NCI-H82 treated with DMSO at 0.1 percent for 48 hours (cell line): Measurements from ENCODE around the gene MRPS23.

Experiments used
- DNase-seq: peaks from one replicate; lab custom pipeline; 2025; ENCODE audit not compliant: unreplicated experiment; lab: John Stamatoyannopoulos, UW

MRPS23 gene

DNA sequence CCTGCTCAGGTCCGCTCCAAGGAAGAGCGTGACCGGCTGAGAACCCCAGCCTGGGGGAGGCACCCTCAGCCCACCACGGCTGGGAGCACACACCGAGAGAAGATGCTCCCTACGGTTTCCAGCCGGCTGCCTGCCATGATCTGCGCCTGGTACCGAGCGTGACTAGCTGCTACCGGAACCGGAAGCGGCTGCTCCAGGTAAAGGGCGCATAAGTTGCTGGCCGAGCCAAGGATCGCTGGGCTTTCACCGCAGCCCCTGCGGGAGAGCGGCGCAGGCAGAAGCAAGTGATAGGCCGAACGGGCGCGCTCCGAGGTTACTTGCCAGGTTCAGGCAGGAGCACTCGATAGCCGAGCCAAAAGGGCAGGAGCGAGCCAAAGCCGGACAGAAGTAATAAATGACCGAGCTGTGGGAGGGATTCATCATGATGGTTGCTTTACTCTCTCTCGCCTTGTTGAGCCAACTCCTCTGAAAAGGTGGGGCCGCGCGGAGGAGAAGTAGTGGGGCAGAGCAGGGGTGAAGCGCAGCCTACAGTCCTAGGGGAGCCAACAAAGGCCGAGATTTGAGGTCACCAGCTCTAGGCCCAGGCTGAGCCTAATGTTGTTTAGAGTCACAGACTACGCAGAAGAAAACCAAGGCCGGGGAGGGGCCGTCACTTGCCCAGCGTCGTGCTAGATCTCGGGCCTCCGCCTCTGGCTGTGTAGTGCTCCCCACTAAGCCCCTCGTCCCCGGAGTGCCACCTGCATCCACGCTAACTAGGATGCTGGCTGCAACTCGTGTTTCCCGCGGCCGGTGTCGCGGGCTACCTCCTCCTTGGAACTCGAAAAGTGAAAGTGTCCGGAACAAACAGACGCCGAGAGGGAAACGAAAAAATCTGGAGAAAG lies at the start of gene MRPS23:
MRPS23 (minus strand) TSS at position 171 of the 881 bp plus-strand sequence; CDS start at position 137, 34 bp downstream.
- peak; percentile 93 for DNase-seq

GRCh38 chr17:57899391-57899790 lies 49.5 kb upstream of the MRPS23 start:
- no peak for DNase-seq

- DNase-seq: peak; percentile 54
These were observed 48.9 kb upstream of the MRPS23 start for GRCh38 chr17:57898487-57899311.

- no peak for DNase-seq
These were observed 45.7 kb upstream of the MRPS23 start for GRCh38 chr17:57895382-57896060.

DNA sequence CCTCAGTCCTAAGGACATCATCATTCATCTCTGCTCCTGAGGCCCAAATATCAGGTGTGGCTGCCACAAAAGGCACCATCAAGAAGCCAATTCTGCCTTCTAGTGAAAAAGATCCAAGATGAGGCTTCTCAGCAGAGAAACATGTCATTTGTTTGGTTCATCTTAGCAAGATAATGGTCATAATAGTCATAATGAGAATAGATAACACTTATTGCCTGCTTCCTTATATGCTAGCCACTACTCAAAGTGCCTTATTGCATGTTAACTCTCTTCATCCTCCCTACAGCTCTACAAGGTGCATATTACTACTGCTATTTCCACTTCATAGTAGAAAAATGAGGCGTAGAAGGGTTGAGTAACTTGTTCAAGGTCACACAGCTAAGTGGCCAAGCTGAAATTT lies 45.0 kb upstream of the MRPS23 start:
- no peak for DNase-seq

DNA sequence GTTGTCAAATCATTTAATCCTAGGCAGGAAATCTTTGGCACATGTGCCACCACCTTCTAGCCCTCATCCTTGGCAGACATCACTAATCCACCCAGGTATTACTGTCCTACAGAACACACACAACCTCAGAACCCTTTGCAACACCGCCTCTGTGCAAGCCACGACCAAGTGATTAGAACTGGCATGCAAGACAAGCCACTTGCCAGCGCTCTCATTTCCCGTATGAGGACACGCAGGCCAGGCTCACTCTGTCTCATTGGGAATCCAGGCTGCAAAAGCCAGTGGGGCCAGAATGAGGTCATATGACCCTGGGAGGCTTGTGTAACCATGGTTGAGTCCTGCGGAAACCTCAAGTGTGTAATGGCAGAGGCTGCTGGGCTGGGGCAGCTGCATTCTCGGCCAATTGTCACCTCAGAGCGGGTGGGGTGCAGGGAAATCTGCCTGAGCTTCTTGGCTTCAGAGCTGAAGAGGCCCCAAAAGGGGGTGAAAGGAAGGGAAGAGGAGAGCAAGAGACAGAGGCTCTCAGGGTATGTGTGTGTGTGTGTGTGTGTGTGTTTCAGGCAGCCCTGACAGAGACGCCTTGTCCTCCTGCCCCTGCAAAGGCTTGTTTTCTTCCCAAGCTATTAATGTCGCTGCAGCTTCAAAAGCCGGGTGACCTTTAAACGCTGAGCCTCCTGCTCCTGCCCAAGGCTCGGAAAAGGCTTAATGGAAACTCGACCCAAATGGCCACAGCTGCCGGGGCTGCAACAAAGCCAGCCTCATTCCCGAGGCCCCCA lies 43.2 kb upstream of the MRPS23 start:
- DNase-seq: peak; percentile 29

GRCh38 chr17:57892146-57892819 lies 42.4 kb upstream of the MRPS23 start:
- DNase-seq: peak; percentile 73

GRCh38 chr17:57890857-57891232 lies 41.0 kb upstream of the MRPS23 start:
- no peak for DNase-seq

DNA sequence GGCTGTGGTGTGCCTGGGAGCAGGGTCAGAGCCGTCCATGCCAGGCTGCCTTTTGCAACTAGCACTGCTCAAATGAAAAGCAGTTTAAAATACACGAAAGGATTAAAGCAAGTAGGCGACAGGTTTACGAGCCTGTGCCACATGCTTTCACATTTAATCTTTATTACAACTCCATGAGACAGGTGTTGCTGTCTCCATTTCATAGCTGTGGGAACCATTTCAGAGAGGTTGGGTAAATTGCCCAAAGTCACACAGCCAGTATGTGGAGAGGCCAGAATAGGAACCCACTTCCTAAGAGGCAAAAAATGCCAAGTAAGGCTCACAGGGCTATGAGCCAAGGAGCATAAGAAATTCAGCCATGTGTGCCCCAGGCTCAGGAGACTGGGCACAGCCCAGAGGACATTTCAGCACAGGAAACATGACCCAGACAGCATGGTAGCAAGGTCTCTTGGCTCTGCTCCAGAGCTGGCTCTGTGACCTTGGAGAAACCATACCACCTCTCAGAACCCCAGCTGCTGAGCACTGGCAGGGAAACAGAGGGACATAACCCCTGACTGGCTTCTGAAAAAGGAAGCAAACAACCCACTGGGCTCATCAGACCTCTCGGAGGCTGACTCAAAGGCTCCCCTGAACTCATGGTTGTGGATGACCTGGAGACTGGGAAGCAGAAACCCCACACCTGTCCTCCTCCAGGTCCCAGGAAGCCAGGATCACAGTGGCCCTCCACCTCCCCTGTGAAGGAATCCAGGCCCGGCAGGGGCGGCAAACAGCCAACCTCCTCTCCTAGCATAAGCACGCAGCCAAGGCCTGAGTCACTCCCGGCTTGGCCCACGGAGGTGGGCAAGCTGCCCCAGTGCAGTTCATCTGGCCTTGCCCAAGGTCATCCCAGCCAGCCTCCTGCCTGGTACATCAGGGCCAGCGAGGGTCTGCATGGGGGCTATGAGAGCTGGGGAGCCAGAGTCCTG lies 40.3 kb upstream of the MRPS23 start:
- DNase-seq: peak; percentile 48

DNA sequence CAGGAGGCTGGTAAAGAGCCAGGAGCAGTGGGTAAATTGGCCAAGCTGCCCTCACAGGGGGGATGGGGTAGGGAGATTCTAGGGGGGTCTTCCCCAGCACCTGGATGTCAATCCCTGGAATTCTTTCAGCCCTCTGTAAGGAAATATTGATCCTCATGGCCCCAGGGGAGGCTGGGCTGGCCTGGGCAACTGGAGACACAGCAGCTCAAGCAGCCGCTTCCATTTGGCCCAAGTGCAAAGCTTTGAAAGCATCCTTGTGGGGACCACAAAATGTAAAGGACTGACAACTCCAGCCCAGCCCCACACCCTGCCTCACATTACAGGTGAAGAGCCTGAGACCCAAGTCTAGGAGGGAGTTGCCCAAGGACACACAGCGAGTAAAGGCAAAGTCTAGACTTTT lies 39.4 kb upstream of the MRPS23 start:
- DNase-seq: no peak

GRCh38 chr17:57888311-57889216 lies 38.7 kb upstream of the MRPS23 start:
- peak; percentile 54 for DNase-seq

- no peak for DNase-seq
These were observed 37.3 kb upstream of the MRPS23 start for GRCh38 chr17:57887161-57887560.

DNA sequence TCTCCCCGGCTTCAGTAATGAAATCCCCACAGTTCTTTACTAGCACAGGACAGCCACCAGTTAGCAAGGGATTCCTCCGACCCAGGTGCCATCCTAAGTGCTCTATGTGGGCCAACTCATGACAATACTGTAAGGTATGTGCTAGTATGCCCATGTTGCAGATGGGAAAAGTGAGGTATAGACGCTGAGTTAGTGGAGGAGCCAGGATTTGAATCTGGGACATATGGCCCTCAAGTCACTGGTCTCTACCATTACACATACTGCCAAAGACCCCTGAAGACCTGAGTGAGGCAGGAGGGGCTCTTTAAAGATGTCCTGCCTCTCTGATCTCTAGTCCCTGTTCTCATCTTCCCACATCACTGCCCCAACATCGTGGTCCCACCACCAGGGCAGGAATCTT lies 36.2 kb upstream of the MRPS23 start:
- DNase-seq: no peak

DNA sequence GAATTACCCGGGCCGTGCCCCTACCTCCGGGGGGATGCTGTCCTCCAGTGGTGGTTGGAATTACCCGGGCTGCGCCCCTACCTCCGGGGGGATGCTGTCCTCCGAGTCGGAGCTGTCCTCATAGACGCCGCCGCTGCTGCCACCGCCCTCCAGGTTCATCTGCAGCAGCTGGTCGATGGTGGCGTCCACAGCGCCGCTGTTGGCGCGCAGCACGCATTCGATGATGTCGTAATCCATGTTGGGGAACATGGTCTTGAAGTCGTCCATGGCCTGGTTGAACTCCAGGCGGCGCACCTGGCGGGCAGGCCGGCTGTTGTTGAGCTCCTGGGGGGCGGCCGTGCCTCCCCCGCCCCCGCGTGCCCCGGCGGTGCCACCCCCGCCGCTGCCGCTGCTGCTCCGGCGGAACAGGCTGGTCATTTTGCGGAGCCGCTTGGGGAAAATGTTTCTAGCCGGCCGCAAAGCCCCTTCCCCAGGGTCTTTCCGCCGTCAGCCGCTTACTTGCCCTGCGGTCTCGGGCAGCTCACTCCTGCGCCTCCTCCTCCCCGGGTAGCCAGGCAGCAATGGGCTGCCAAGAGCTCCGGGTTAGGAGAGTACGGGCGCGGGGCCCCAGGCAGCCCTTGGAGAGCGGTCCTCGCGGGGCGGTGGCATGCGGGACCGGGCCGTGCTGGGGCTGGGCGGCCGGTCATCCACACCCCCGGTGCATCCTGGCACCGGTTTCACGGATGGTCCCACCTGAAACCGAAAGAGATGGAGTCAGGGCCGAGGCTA lies 35.5 kb upstream of the MRPS23 start:
- no peak for DNase-seq

GRCh38 chr17:57881783-57882351 lies 32.0 kb upstream of the MRPS23 start:
- no peak for DNase-seq

GRCh38 chr17:57881143-57881542 lies 31.3 kb upstream of the MRPS23 start:
- DNase-seq: no peak

GRCh38 chr17:57880086-57880456 lies 30.2 kb upstream of the MRPS23 start:
- DNase-seq: no peak
